ENCODE results near the gene KCNMB2. TPM values are rescaled to one million over a fixed set of nuclear protein-coding genes. Genes with fewer than 3 reads are reported as not detected.

KCNMB2 gene
- total RNA-seq, 2 donors from 2014 or later: 0.42 to 0.72 TPM

- Histone ChIP-seq H3K27ac (no peak overlapping the region), H3K27me3 (no peaks in the 10 kb centered on the region), H3K9ac (ENCODE audit: low read depth in 2 of 2, low read length in 2 of 2) (no peak overlapping the region), H3K9me3 (no peaks in the 10 kb centered on the region), H3K4me3 (no peak overlapping the region), H3K4me1 (no peaks in the 10 kb centered on the region), H3K36me3 (no peaks in the 10 kb centered on the region)
- no peak for DNase-seq
- intact Hi-C loops (cut with DNase I): no loop called here
- TF ChIP-seq CTCF (IDR thresholded peaks at IDR 0.05): no peak
Measured at GRCh38 chr3:178520451-178520850, 15.8 kb upstream of the KCNMB2 start.

- no peak overlapping the region for H3K27ac ChIP-seq
- no peak for DNase-seq
- intact Hi-C loops (cut with DNase I): no loop called here
Measured at GRCh38 chr3:178522200-178523052, 13.8 kb upstream of the KCNMB2 start.

GRCh38 chr3:178525251-178525650 lies 11.0 kb upstream of the KCNMB2 start:
- intact Hi-C loops (cut with DNase I): no loop called here
- Histone ChIP-seq H3K36me3 (no peaks in the 10 kb centered on the region), H3K4me3 (no peak overlapping the region), H3K27ac (no peak overlapping the region), H3K9me3 (no peaks in the 10 kb centered on the region), H3K4me1 (no peaks in the 10 kb centered on the region), H3K27me3 (no peaks in the 10 kb centered on the region), H3K9ac (ENCODE audit: low read depth in 2 of 2, low read length in 2 of 2) (no peak overlapping the region)
- no peak for TF ChIP-seq CTCF (IDR thresholded peaks at IDR 0.05)
- DNase-seq: no peak

More at GRCh38 chr3:178522200-178523052, 13.8 kb upstream of the KCNMB2 start:
- H3K9me3 ChIP-seq: no peaks in the 10 kb centered on the region
- no peaks in the 10 kb centered on the region for H3K27me3 ChIP-seq
- TF ChIP-seq CTCF (IDR thresholded peaks at IDR 0.05): no peak
- no peaks in the 10 kb centered on the region for H3K4me1 ChIP-seq
- no peak overlapping the region for H3K9ac ChIP-seq (ENCODE audit: low read depth in 2 of 2, low read length in 2 of 2)
- no peak overlapping the region for H3K4me3 ChIP-seq
- H3K36me3 ChIP-seq: no peaks in the 10 kb centered on the region

GRCh38 chr3:178526291-178526690 lies 9.9 kb upstream of the KCNMB2 start:
- Histone ChIP-seq H3K27ac (no peak overlapping the region), H3K36me3 (no peaks in the 10 kb centered on the region), H3K27me3 (no peaks in the 10 kb centered on the region), H3K9me3 (no peaks in the 10 kb centered on the region), H3K4me1 (no peaks in the 10 kb centered on the region), H3K9ac (ENCODE audit: low read depth in 2 of 2, low read length in 2 of 2) (no peak overlapping the region), H3K4me3 (no peak overlapping the region)
- intact Hi-C loops (cut with DNase I): no loop called here
- TF ChIP-seq CTCF (IDR thresholded peaks at IDR 0.05): no peak
- no peak for DNase-seq

GRCh38 chr3:178527981-178528380 lies 8.3 kb upstream of the KCNMB2 start:
- H3K4me3 ChIP-seq: no peak overlapping the region
- TF ChIP-seq CTCF (IDR thresholded peaks at IDR 0.05): no peak

More at GRCh38 chr3:178527981-178528380, 8.3 kb upstream of the KCNMB2 start:
- Histone ChIP-seq H3K4me1 (no peaks in the 10 kb centered on the region), H3K36me3 (no peaks in the 10 kb centered on the region), H3K9ac (ENCODE audit: low read depth in 2 of 2, low read length in 2 of 2) (no peak overlapping the region), H3K27ac (no peak overlapping the region), H3K9me3 (no peaks in the 10 kb centered on the region), H3K27me3 (no peaks in the 10 kb centered on the region)
- no peak for DNase-seq
- intact Hi-C loops (cut with DNase I): no loop called here

Measured in colonic mucosa (tissue), 4 donors.